ENCODE results near the gene TESK2. TPM values are rescaled to one million over a fixed set of nuclear protein-coding genes. Genes with fewer than 3 reads are reported as not detected.
A peak's percentile ranks its signal among the peaks of the same experiment; 100 is the strongest.

TESK2 gene
- total RNA-seq, 2 donors from 2014 or later, result 4.9 to 6.5 TPM

- ATAC-seq, result no peak
- Mint-ChIP-seq H3K36me3 (ENCODE audit: low read depth) (no peaks in the 10 kb centered on the region), H3K27ac (no peak overlapping the region), H3K27me3 (no peaks in the 10 kb centered on the region), H3K4me3 (no peak overlapping the region), H3K4me1 (peaks cover under 1% of the 10 kb centered on the region)
- no peak for DNase-seq
- no peaks in the 10 kb centered on the region for H3K9me3 ChIP-seq (ENCODE audit: control insufficient read depth, low read length, poor library complexity, severe bottlenecking)
Measured at GRCh38 chr1:45354838-45355237, 136.1 kb downstream of the TESK2 start.

DNA sequence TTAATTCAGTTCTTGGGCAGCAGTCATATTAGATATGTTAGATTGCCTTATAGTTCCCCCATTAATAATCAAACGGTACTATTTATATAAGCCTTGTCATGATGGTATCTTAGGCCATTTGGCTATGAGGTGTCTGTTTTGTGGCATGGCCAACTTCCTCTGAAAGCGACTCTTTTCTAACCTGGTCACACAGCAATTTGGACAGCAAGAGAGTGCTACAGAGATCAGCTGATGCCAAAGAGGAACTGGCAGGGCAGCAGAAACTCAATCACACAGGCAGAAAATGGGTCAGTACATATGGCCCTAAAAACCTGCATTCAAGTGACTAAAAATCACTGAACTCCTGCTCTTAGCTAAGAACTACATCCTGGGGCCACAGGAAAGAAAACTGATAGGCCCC lies 137.3 kb downstream of the TESK2 start:
- no peak overlapping the region for H3K27ac Mint-ChIP-seq
- H3K4me1 Mint-ChIP-seq, result peaks cover 4% of the 10 kb centered on the region
- ATAC-seq, result no peak
- no peaks in the 10 kb centered on the region for H3K27me3 Mint-ChIP-seq
- no peaks in the 10 kb centered on the region for H3K36me3 Mint-ChIP-seq (ENCODE audit: low read depth)
- DNase-seq, result no peak
- H3K9me3 ChIP-seq (ENCODE audit: control insufficient read depth, low read length, poor library complexity, severe bottlenecking), result no peaks in the 10 kb centered on the region
- no peak overlapping the region for H3K4me3 Mint-ChIP-seq

DNA sequence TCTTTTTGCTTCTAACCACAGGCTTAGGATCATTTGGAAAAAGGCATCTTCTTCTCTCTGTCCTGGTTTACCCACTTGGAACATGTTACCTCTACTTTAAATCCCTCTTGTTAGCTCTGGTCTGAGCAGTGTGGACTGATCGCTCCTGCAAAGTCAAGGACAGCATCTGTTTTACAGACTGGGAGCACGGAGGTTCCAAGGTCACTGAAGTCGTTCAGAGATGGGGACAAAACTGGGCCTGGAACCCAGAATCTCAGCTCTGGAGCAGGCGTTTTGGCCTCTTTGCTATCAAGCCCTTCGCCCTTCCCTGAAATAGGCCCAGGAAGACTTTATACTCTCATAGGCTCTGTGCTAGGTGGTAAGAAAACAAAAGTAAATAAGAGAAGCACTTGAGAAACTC lies 139.5 kb downstream of the TESK2 start:
- ATAC-seq (no peak), DNase-seq (no peak)
- H3K27me3 Mint-ChIP-seq, result no peaks in the 10 kb centered on the region
- no peaks in the 10 kb centered on the region for H3K9me3 ChIP-seq (ENCODE audit: control insufficient read depth, low read length, poor library complexity, severe bottlenecking)
- H3K27ac Mint-ChIP-seq, result no peak overlapping the region
- no peaks in the 10 kb centered on the region for H3K36me3 Mint-ChIP-seq (ENCODE audit: low read depth)
- H3K4me3 Mint-ChIP-seq, result no peak overlapping the region
- peaks cover 9% of the 10 kb centered on the region for H3K4me1 Mint-ChIP-seq

- Mint-ChIP-seq H3K27ac (peak overlapping the region; percentile 67), H3K4me3 (no peak overlapping the region), H3K4me1 (peaks cover 14% of the 10 kb centered on the region)
Measured at GRCh38 chr1:45348966-45349677, 141.8 kb downstream of the TESK2 start.

GRCh38 chr1:45348609-45348965 lies 142.4 kb downstream of the TESK2 start:
- Mint-ChIP-seq H3K4me3 (peak overlapping the region; percentile 25), H3K36me3 (ENCODE audit: low read depth) (no peaks in the 10 kb centered on the region), H3K27ac (peak overlapping the region; percentile 67), H3K4me1 (peaks cover 14% of the 10 kb centered on the region), H3K27me3 (no peaks in the 10 kb centered on the region)
- ATAC-seq, result no peak
- H3K9me3 ChIP-seq (ENCODE audit: control insufficient read depth, low read length, poor library complexity, severe bottlenecking), result no peaks in the 10 kb centered on the region
- DNase-seq, result no peak

More at GRCh38 chr1:45348966-45349677, 141.8 kb downstream of the TESK2 start:
- Mint-ChIP-seq H3K36me3 (ENCODE audit: low read depth) (no peaks in the 10 kb centered on the region), H3K27me3 (no peaks in the 10 kb centered on the region)
- ATAC-seq (no peak), DNase-seq (no peak)
- H3K9me3 ChIP-seq (ENCODE audit: control insufficient read depth, low read length, poor library complexity, severe bottlenecking), result no peaks in the 10 kb centered on the region

DNA sequence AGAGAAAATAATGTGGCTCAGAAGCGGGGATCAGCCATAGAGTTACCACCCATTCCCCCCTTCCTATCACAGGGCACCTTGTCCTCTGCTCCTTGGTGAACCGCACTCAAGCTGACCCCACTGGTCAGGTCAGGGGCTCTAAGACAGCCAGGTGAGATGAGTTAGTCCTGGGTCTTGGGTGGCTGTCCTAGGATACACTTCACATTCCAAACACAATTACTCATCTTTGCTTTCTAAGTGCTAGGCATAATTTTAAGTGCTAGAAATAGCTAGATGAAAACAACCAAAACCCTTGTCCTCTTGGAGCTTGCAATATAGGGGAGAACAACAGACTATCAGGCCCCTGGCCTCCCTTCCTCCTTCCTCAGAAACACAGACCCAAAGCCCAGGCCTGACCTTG lies 142.9 kb downstream of the TESK2 start:
- Mint-ChIP-seq H3K27me3 (no peaks in the 10 kb centered on the region), H3K4me3 (no peak overlapping the region), H3K27ac (peak overlapping the region; percentile 67), H3K36me3 (ENCODE audit: low read depth) (no peaks in the 10 kb centered on the region), H3K4me1 (peaks cover 15% of the 10 kb centered on the region)
- no peaks in the 10 kb centered on the region for H3K9me3 ChIP-seq (ENCODE audit: control insufficient read depth, low read length, poor library complexity, severe bottlenecking)
- no peak for DNase-seq
- ATAC-seq, result no peak

DNA sequence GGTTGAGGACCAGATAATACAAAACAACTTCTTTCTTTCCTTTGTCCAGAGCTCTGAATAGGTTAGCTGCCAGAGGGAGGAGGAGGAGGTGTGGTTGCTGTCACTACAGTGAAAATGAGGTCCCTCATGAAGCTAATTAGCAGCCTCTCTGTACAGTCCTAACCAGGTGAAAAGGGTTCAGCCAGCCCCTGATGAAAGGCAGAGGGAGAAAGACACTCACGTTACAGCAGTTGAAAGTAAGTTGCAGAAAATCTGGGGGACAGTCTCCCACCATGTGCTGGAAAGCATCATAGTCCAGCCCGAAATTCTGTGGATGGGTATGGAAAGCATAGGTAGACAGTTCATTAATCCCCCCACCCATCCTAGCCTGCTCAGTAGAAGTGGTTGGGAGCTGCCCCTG lies 144.5 kb downstream of the TESK2 start:
- Mint-ChIP-seq H3K4me3 (no peak overlapping the region), H3K27me3 (no peaks in the 10 kb centered on the region), H3K4me1 (peaks cover 27% of the 10 kb centered on the region), H3K27ac (peak overlapping the region; percentile 65), H3K36me3 (ENCODE audit: low read depth) (no peaks in the 10 kb centered on the region)
- ATAC-seq (no peak), DNase-seq (no peak)
- no peaks in the 10 kb centered on the region for H3K9me3 ChIP-seq (ENCODE audit: control insufficient read depth, low read length, poor library complexity, severe bottlenecking)

DNA sequence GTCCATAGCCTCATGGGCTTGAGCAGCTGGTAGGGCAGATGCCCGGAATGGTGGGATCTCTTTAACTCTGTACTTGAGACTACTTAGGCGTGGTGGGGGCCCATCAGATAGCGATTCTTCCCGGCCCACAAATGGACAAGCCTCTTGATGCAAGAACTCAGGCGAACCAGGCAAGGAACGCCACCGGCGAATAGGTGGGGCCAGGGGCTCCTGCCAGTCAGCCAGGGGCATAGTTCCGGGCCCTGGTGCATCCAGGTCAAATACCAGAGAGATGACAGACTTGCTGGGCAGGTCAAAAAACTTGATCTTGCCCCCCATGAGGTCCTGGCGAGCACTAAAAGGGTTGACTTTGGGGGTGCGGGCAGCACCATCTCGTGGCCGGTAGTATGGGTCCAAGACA lies 145.9 kb downstream of the TESK2 start:
- peaks cover 37% of the 10 kb centered on the region for H3K4me1 Mint-ChIP-seq
- DNase-seq (no peak), ATAC-seq (no peak)
- no peaks in the 10 kb centered on the region for H3K9me3 ChIP-seq (ENCODE audit: control insufficient read depth, low read length, poor library complexity, severe bottlenecking)
- peak overlapping the region; percentile 65 for H3K27ac Mint-ChIP-seq
- no peak overlapping the region for H3K4me3 Mint-ChIP-seq
- no peaks in the 10 kb centered on the region for H3K27me3 Mint-ChIP-seq
- peaks cover 3% of the 10 kb centered on the region for H3K36me3 Mint-ChIP-seq (ENCODE audit: low read depth)

- Mint-ChIP-seq H3K27ac (peak overlapping the region; percentile 14), H3K4me3 (no peak overlapping the region), H3K36me3 (ENCODE audit: low read depth) (peaks cover 3% of the 10 kb centered on the region), H3K27me3 (no peaks in the 10 kb centered on the region), H3K4me1 (peaks cover 40% of the 10 kb centered on the region)
- DNase-seq (no peak), ATAC-seq (no peak)
- no peaks in the 10 kb centered on the region for H3K9me3 ChIP-seq (ENCODE audit: control insufficient read depth, low read length, poor library complexity, severe bottlenecking)
Measured at GRCh38 chr1:45344499-45344898, 146.5 kb downstream of the TESK2 start.

- Mint-ChIP-seq H3K36me3 (ENCODE audit: low read depth) (peaks cover 3% of the 10 kb centered on the region), H3K4me1 (peaks cover 44% of the 10 kb centered on the region), H3K27me3 (no peaks in the 10 kb centered on the region), H3K27ac (peak overlapping the region; percentile 100), H3K4me3 (peak overlapping the region; percentile 100)
- ATAC-seq (no peak), DNase-seq (no peak)
- H3K9me3 ChIP-seq (ENCODE audit: control insufficient read depth, low read length, poor library complexity, severe bottlenecking), result no peaks in the 10 kb centered on the region
Measured at GRCh38 chr1:45340816-45341466, 150.0 kb downstream of the TESK2 start.

DNA sequence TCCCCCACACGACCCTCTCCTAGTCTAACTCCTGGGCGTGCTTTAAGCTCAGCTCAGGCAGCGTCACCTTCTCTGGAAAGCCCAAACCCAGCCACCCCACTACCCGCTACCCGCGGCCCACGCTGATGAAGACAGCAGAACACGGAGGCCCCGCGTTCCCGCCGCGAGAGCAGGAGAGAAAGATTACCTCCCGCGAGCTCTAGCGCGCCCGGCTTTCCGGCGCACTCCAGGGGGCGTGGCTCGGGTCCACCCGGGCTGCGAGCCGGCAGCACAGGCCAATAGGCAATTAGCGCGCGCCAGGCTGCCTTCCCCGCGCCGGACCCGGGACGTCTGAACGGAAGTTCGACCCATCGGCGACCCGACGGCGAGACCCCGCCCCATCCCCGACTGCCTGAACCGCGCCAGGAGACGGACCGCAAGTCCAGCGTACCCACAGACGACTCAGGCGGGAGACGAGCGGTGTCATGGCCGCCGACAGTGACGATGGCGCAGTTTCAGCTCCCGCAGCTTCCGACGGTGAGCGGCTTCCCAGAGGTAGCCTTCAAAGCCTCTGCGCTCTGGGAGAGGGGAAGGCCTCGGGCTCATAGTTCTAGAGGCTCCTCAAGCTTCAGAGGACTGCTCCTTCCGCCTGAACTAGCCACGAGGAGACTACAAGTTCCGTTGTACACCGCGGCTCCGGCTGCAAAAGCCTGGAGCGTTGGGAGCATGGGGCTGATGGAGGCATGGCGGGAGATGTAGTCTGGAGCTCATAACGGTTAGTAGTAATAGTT lies 151.0 kb downstream of the TESK2 start, which contains the start of the genes MUTYH and TOE1:
Gene MUTYH, minus strand, starts transcription at position 652 of the 770 bp plus-strand sequence. CDS start 5,935 bp downstream, outside the sequence.
Gene TOE1, plus strand, starts transcription at position 382 of the 770 bp plus-strand sequence. Its CDS starts 83 bp downstream, at position 465.
- no peaks in the 10 kb centered on the region for H3K9me3 ChIP-seq (ENCODE audit: control insufficient read depth, low read length, poor library complexity, severe bottlenecking)
- peaks cover 47% of the 10 kb centered on the region for H3K4me1 Mint-ChIP-seq
- DNase-seq, result peak; percentile 85 to 86 (median 85)
- peak; percentile 86 for ATAC-seq
- H3K4me3 Mint-ChIP-seq, result peak within 1 kb of the TSS; percentile 100
- no peaks in the 10 kb centered on the region for H3K27me3 Mint-ChIP-seq
- H3K27ac Mint-ChIP-seq, result peak within 1 kb of the TSS; percentile 100
- peaks cover 3% of the 10 kb centered on the region for H3K36me3 Mint-ChIP-seq (ENCODE audit: low read depth)

DNA sequence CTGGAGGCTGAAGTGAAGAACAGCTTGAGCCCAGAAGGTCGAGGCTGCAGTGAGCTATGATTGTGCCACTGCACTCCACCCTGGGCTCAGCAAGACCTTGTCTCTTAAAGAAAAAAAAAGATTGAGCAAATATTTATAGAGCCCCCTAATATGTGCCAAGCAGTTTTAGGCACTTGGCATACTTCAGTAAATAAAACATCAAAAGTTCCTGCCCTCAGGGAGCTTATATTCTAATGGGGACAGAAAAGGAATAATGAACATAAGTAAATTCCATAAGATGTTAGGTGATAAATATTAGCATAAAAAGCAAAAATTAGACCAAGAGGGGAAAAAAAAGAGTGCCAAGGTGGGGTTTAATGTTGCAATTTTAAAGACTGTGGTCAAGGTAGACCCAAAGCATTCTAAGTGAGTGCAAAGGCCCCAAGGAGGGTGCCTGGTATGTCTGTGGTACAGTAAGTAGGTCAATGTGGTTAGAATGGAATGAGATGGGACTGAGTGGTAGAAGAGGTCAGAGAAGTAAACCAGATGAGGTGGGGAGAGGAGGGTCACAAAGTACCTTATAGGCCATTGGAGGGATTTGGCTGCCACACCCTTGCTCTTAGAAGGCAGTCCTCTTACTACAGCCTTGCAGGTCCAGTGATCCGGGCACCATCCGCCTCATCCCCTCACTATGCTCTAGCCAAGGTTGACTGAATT lies 153.2 kb downstream of the TESK2 start:
- H3K36me3 Mint-ChIP-seq (ENCODE audit: low read depth), result peaks cover 7% of the 10 kb centered on the region
- peak overlapping the region; percentile 31 for H3K4me3 Mint-ChIP-seq
- H3K27ac Mint-ChIP-seq, result peak overlapping the region; percentile 59
- H3K27me3 Mint-ChIP-seq, result no peaks in the 10 kb centered on the region
- DNase-seq, result no peak
- no peaks in the 10 kb centered on the region for H3K9me3 ChIP-seq (ENCODE audit: control insufficient read depth, low read length, poor library complexity, severe bottlenecking)
- peaks cover 50% of the 10 kb centered on the region for H3K4me1 Mint-ChIP-seq
- ATAC-seq, result no peak
